K562 (cell line): ENCODE measurements around the gene GGNBP2. TPM values are rescaled to one million over a fixed set of nuclear protein-coding genes. Genes with fewer than 3 reads are reported as not detected.

Experiments
- EGR1 ChIP-seq: fragments of 450-650 bp; conservative IDR thresholded peaks from 2 replicates; pipeline ENCODE4 v1.6.1; 2017; ENCODE audit warnings: mild to moderate bottlenecking
- FOS ChIP-seq: IDR thresholded peaks from 3 replicates; pipeline ENCODE4 v1.6.1; 2011; ENCODE audit not compliant: insufficient read length; ENCODE audit errors: extremely low read depth
- GABPB1 ChIP-seq: sonication (generic); formaldehyde crosslinking; IDR thresholded peaks from 2 replicates; pipeline ENCODE4 v1.8.0; 2022; ENCODE audit warnings: mild to moderate bottlenecking, missing genetic modification reagents
- HCFC1 ChIP-seq: IDR thresholded peaks from 2 replicates; pipeline ENCODE4 v1.6.1; 2012; ENCODE audit warnings: low read depth, low read length, improper control_type of control experiment
- LCOR ChIP-seq: sonication (generic); formaldehyde crosslinking; IDR thresholded peaks from 2 replicates; pipeline ENCODE4 v1.8.0; 2022; ENCODE audit warnings: mild to moderate bottlenecking, missing genetic modification reagents
- RBM14 ChIP-seq: fragments of 200-400 bp; formaldehyde crosslinking; IDR thresholded peaks from 2 replicates; pipeline ENCODE4 v1.6.1; 2018; ENCODE audit warnings: low read depth, mild to moderate bottlenecking, low read length, moderate library complexity, borderline replicate concordance; ENCODE audit not compliant: insufficient read depth
- SAFB ChIP-seq: fragments of 200-400 bp; formaldehyde crosslinking; IDR thresholded peaks from 2 replicates; pipeline ENCODE4 v1.6.1; 2017; ENCODE audit warnings: low read depth, low read length, borderline replicate concordance
- SMAD2 ChIP-seq: fragments of 150-350 bp; IDR thresholded peaks from 2 replicates; pipeline ENCODE4 v1.6.1; 2014; ENCODE audit warnings: low read depth, mild to moderate bottlenecking, low read length
- STAT5A ChIP-seq: IDR thresholded peaks from 2 replicates; pipeline ENCODE4 v1.6.1; 2012; ENCODE audit warnings: low read length, inconsistent platforms, borderline replicate concordance
- TGIF2 ChIP-seq: sonication (generic); formaldehyde crosslinking; IDR thresholded peaks from 2 replicates; pipeline ENCODE4 v1.8.1; 2022; ENCODE audit warnings: mild to moderate bottlenecking, missing genetic modification reagents, moderate library complexity
- XRCC3 ChIP-seq: fragments of 450-650 bp; IDR thresholded peaks from 2 replicates; pipeline ENCODE4 v1.6.1; 2017; ENCODE audit warnings: mild to moderate bottlenecking, moderate library complexity
- YY1 ChIP-seq, 3 experiments: IDR thresholded peaks; 2 replicates each; pipeline ENCODE4 v1.6.1; 2011; ENCODE audit warnings: low read length in 2 of 3, mild to moderate bottlenecking in 2 of 3, moderate library complexity in 2 of 3, borderline replicate concordance in 1 of 3, control low read depth in 1 of 3, low read depth in 1 of 3; ENCODE audit not compliant: insufficient read depth in 3 of 3, insufficient replicate concordance in 2 of 3, control insufficient read depth in 1 of 3, insufficient read length in 1 of 3; ENCODE audit errors: extremely low read depth in 1 of 3
- ZNF124 ChIP-seq: sonication (generic); formaldehyde crosslinking; IDR thresholded peaks from 2 replicates; pipeline ENCODE4 v1.8.1; 2022; ENCODE audit warnings: missing genetic modification reagents
- ZNF239 ChIP-seq: fragments of 250-450 bp; sonication (Bioruptor Pico); IDR thresholded peaks from 2 replicates; pipeline ENCODE4 v1.4.0; 2020; ENCODE audit warnings: mild to moderate bottlenecking
- ZNF695 ChIP-seq: fragments of 450-650 bp; formaldehyde crosslinking; IDR thresholded peaks from 2 replicates; pipeline ENCODE4 v1.4.0; 2020; ENCODE audit warnings: mild to moderate bottlenecking, moderate library complexity
- ZNF76 ChIP-seq: fragments of 250-450 bp; sonication (Bioruptor Pico); IDR thresholded peaks from 2 replicates; pipeline ENCODE4 v1.4.0; 2020; ENCODE audit warnings: mild to moderate bottlenecking, moderate library complexity, borderline replicate concordance
- polyA plus RNA-seq, 8 experiments: library from polyadenylated mRNA; depleted of rRNA in 4 of 8; stranded (reverse) in 5 of 8; unstranded in 3 of 8; fragments of >200 nt; fragmentation: Nextera tagmentation in 2 of 8; fragmentation: Illumina TruSeq in 1 of 8; extraction: Ambion mirVana in 2 of 8; extraction: Trizol in 1 of 8; gene quantifications; 2 replicates each; pipeline versions ENCODE4 v1.2.1 to v1.2.3, GENCODE V29; 2011 to 2014; ENCODE audit warnings: inconsistent platforms in 1 of 8, missing spikeins in 1 of 8
- total RNA-seq, 7 experiments: library from RNA; depleted of rRNA in 6 of 7; stranded (reverse); fragments of >200 nt in 6 of 7; fragmentation: Illumina TruSeq in 2 of 7; extraction: Trizol in 2 of 7; gene quantifications; 2 replicates each; pipeline versions ENCODE4 v1.2.1 to v1.2.3, GENCODE V29; 2011 to 2021; ENCODE audit warnings: low replicate concordance in 1 of 7
- TF ChIP-seq, protein P1 (sequence below), 2 experiments: fragments of 200-800 bp in 1 of 2; sonication (Bioruptor generic) in 1 of 2; sonication (generic) in 1 of 2; formaldehyde crosslinking in 1 of 2; IDR thresholded peaks in 1 of 2; conservative IDR thresholded peaks in 1 of 2; 2 replicates each; pipeline versions ENCODE4 v1.5.0 to v1.6.1; 2016 to 2020; ENCODE audit warnings: missing compliant biosample characterization in 1 of 2, missing genetic modification characterization in 1 of 2, missing genetic modification reagents in 1 of 2
- TF ChIP-seq, protein P2 (sequence below): fragments of 250-450 bp; sonication (Bioruptor Pico); IDR thresholded peaks from 2 replicates; pipeline ENCODE4 v1.5.0; 2021
- TF ChIP-seq, protein P3 (sequence below): sonication (generic); formaldehyde crosslinking; IDR thresholded peaks from 2 replicates; pipeline ENCODE4 v1.4.0; 2020; ENCODE audit warnings: mild to moderate bottlenecking, missing genetic modification reagents
- TF ChIP-seq, protein P4 (sequence below): sonication (generic); formaldehyde crosslinking; IDR thresholded peaks from 2 replicates; pipeline ENCODE4 v1.8.1; 2023; ENCODE audit warnings: mild to moderate bottlenecking, missing genetic modification reagents

GGNBP2 gene
- total and polyA plus RNA-seq, 9 of the 15 experiments (the other 6 are each of a cell fraction or from before 2014, with no cell fraction given), result 35.7 to 96.6 (median 64.1) TPM

DNA sequence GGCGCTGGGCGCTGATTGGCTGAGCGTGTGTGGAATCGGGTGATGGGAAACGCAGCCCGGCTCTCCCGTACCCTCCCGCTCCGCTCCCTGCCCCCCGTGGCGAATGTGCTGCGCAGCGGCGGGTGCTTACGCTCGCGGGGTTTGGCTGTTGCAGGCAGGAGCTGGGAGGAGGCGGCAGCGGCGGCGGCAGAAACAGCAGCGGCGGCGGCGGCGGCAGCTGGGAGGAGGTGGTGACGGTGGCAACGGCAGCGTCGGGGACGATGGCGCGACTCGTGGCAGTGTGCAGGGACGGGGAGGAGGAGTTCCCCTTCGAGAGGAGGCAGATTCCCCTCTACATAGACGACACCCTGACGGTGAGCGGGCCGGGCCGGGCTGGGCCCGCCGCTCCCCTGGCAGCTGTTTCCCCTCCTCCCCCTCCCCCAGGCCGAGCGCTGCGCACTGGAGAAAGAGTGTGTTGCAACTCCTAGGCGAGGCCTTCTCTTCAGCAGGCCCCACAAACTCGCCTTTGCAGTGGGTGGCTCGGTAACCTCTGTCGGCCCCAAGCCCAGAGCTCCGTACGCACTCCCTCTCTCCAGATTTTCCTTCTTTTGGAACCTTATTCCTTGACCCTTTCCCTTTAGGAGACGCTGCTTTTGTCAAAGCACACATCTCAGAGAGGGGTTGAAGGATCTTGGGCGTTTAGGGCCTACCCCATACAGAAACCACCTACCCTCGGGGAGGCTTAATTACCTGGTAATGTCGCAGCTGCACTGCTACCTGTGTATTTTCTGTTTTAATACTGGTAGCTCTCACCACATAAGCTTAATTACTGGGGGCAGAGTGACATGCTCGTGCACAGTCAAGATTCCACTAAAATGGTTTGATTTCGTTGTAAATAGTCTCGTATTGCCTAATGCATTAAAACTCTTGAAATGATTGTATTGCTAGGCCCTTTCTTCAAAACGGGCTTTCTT is 1.0 kb downstream of the GGNBP2 start (continued):
- TF ChIP-seq SAFB (no peak), RBM14 (no peak), STAT5A (peak; percentile 11; the same call in 1 of the 2 replicates), LCOR (no peak), HCFC1 (peak; percentile 84), EGR1 (peak; percentile 24), ZNF124 (CRISPR knock-in tag) (no peak), TGIF2 (CRISPR knock-in tag) (no peak), ZNF76 (no peak), FOS (peak; percentile 59), ZNF239 (no peak), ZNF695 (CRISPR knock-in tag) (no peak), YY1 (IDR thresholded peaks at IDR 0.05; ENCODE audit: borderline replicate concordance in 1 of 3, control insufficient read depth in 1 of 3, extremely low read depth in 1 of 3, insufficient read depth in 3 of 3, insufficient read length in 1 of 3, insufficient replicate concordance in 2 of 3, low read depth in 1 of 3, low read length in 2 of 3) (peak in 2 of 3 experiments; percentile 65 to 68), XRCC3 (no peak), SMAD2 (no peak), GABPB1 (CRISPR knock-in tag) (peak; percentile 55; the same call in 1 of the 2 replicates)
- TF ChIP-seq, protein P1, sequence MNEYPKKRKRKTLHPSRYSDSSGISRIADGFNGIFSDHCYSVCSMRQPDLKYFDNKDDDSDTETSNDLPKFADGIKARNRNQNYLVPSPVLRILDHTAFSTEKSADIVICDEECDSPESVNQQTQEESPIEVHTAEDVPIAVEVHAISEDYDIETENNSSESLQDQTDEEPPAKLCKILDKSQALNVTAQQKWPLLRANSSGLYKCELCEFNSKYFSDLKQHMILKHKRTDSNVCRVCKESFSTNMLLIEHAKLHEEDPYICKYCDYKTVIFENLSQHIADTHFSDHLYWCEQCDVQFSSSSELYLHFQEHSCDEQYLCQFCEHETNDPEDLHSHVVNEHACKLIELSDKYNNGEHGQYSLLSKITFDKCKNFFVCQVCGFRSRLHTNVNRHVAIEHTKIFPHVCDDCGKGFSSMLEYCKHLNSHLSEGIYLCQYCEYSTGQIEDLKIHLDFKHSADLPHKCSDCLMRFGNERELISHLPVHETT (CRISPR knock-in tag; conservative IDR thresholded peaks at IDR 0.05 in 1 of 2, IDR thresholded peaks at IDR 0.05 in 1 of 2), result peak in 1 of 2 experiments; percentile 99; a peak in 2 of 4 replicates
- TF ChIP-seq, protein P2, sequence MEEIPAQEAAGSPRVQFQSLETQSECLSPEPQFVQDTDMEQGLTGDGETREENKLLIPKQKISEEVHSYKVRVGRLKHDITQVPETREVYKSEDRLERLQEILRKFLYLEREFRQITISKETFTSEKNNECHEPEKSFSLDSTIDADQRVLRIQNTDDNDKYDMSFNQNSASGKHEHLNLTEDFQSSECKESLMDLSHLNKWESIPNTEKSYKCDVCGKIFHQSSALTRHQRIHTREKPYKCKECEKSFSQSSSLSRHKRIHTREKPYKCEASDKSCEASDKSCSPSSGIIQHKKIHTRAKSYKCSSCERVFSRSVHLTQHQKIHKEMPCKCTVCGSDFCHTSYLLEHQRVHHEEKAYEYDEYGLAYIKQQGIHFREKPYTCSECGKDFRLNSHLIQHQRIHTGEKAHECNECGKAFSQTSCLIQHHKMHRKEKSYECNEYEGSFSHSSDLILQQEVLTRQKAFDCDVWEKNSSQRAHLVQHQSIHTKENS (CRISPR knock-in tag), result no peak
- TF ChIP-seq, protein P3, sequence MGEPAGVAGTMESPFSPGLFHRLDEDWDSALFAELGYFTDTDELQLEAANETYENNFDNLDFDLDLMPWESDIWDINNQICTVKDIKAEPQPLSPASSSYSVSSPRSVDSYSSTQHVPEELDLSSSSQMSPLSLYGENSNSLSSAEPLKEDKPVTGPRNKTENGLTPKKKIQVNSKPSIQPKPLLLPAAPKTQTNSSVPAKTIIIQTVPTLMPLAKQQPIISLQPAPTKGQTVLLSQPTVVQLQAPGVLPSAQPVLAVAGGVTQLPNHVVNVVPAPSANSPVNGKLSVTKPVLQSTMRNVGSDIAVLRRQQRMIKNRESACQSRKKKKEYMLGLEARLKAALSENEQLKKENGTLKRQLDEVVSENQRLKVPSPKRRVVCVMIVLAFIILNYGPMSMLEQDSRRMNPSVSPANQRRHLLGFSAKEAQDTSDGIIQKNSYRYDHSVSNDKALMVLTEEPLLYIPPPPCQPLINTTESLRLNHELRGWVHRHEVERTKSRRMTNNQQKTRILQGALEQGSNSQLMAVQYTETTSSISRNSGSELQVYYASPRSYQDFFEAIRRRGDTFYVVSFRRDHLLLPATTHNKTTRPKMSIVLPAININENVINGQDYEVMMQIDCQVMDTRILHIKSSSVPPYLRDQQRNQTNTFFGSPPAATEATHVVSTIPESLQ, result no peak; the same call in 1 of the 2 replicates
- TF ChIP-seq, protein P4, sequence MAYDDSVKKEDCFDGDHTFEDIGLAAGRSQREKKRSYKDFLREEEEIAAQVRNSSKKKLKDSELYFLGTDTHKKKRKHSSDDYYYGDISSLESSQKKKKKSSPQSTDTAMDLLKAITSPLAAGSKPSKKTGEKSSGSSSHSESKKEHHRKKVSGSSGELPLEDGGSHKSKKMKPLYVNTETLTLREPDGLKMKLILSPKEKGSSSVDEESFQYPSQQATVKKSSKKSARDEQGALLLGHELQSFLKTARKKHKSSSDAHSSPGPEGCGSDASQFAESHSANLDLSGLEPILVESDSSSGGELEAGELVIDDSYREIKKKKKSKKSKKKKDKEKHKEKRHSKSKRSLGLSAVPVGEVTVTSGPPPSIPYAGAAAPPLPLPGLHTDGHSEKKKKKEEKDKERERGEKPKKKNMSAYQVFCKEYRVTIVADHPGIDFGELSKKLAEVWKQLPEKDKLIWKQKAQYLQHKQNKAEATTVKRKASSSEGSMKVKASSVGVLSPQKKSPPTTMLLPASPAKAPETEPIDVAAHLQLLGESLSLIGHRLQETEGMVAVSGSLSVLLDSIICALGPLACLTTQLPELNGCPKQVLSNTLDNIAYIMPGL (CRISPR knock-in tag), result no peak
